Fibroblast of the aortic adventitia (primary cell): Measurements from ENCODE around the gene LIPC. TPM values are rescaled to one million over a fixed set of nuclear protein-coding genes. Genes with fewer than 3 reads are reported as not detected.

ENCODE experiments used
- DNase-seq: peaks from one replicate; pipeline ENCODE4 v3.0.0-alpha.2; 2010; ENCODE audit warnings: low read depth
- H3K4me3 ChIP-seq: 2 replicates; pipeline ENCODE4 v1.5.1; 2011; ENCODE audit warnings: low read depth, mild to moderate bottlenecking, control low read depth, low read length, moderate library complexity
- CTCF ChIP-seq: IDR thresholded peaks from 2 replicates; pipeline ENCODE4 v1.5.1; 2011; ENCODE audit warnings: mild to moderate bottlenecking, low read length, control low read depth, inconsistent platforms; ENCODE audit not compliant: insufficient read depth
- total RNA-seq: library from RNA; depleted of rRNA; stranded (reverse); fragments of >200 nt; gene quantifications from 2 replicates; pipeline ENCODE4 v1.2.3, GENCODE V29; 2012; ENCODE audit warnings: low replicate concordance

LIPC gene
- total RNA-seq, 1 donor = 0.90 TPM

DNA sequence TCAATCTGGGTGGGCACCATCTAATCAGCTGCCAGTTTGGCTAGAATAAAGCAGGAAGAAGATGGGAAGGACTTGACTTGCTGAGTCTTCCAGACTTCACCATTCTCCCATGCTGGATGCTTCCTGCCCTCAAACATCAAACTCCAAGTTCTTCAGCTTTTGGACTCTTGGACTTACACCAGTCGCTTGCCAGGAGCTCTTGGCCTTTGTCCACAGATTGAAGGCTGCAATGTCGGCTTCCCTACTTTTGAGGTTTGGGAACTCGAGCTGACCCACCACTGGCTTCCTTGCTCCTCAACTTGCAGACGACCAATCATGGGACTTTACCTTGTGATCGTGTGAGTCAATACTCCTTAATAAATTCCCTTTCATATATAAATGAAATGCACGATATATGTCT is 8.6 kb upstream of the LIPC start:
- DNase-seq = no peak
- TF ChIP-seq CTCF = no peak
- H3K4me3 ChIP-seq = no peak overlapping the region

- no peak for TF ChIP-seq CTCF
- DNase-seq = peak; percentile 39
- H3K4me3 ChIP-seq = no peak overlapping the region
Measured at GRCh38 chr15:58423831-58424608, 7.8 kb upstream of the LIPC start.

GRCh38 chr15:58424722-58425121 is 7.1 kb upstream of the LIPC start:
- no peak for TF ChIP-seq CTCF
- H3K4me3 ChIP-seq = no peak overlapping the region
- no peak for DNase-seq

DNA sequence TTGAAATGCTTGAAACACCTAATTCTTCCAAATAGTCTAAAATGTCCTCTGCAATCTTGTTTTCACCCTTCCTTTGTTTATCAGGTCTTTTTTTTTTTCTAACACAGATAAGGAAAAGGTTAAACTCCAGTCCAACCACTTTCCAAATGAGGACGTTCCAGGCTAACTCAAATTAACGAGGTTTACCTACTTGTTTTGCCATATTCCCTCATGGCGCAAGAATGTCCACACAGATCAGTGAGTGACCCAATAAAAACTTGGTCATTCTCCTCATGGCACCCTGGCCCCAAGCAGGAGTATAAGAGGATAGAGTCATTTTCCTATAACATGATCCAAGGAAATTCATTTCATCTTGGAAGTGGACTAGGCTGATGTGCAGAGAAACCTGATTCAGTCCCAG is 6.6 kb upstream of the LIPC start:
- no peak for DNase-seq
- TF ChIP-seq CTCF = no peak
- no peak overlapping the region for H3K4me3 ChIP-seq

DNA sequence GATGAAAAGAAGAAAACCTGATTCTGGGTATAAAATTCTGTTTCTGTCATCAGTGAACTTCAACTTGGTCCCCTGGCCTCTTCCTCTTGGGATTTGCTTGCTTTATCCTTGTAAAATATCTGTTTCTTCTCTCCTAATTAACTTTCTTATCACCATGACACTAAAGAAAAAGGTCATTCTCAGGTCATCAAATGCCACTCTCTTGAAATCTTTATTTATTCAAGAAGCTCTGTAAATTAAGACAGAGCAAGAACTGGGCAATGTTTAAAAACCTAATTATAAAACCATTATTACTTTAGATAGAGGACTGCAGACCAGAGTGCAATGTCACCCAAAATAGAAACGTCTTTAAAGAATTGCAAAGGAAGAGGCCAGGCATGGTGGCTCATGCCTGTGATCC is 6.0 kb upstream of the LIPC start:
- no peak for DNase-seq
- no peak for TF ChIP-seq CTCF
- no peak overlapping the region for H3K4me3 ChIP-seq

DNA sequence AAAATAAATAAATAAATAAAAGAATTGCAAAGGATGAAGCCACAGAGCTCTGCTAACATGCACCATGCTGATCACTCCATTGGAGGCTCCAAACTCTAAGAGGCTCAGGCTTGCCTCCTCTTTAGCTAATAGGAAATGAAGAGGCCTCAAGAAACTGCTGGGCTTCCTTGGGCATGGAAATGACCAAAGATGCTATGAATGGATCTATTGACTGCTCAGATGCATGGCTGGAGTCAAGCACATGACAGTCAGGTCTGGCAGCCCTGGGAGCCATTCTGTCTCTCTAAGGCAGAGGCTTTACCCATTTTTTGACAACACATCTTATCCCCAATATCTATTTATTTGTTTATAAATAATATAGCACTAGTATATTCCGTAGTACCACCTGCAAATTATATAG is 5.3 kb upstream of the LIPC start:
- no peak for DNase-seq
- H3K4me3 ChIP-seq = no peak overlapping the region
- TF ChIP-seq CTCF = no peak

GRCh38 chr15:58427987-58428386 is 3.8 kb upstream of the LIPC start:
- H3K4me3 ChIP-seq = no peak overlapping the region
- DNase-seq = no peak
- no peak for TF ChIP-seq CTCF
